CD4-positive, alpha-beta T cell (primary cell): ENCODE results near the gene TTYH3. TPM values are rescaled to one million over a fixed set of nuclear protein-coding genes. Genes with fewer than 3 reads are reported as not detected.
A peak's percentile ranks its signal among the peaks of the same experiment; 100 is the strongest.

ENCODE experiments used
- ATAC-seq: fragments of 200-7000 bp; cut with Tn5 transposase; one replicate; pipeline ENCODE4 v1.10.0; 2022; ENCODE audit warnings: mild to moderate bottlenecking; ENCODE audit not compliant: poor library complexity
- CTCF ChIA-PET: fragments of 350-600 bp; sonication (Branson Sonifier 250); formaldehyde crosslinking; loops from one replicate; lab custom pipeline; 2021; ENCODE audit warnings: antibody characterized with exemption, inconsistent platforms; lab: Charles Lee
- POLR2A ChIA-PET: fragments of 350-600 bp; sonication (Branson Sonifier 250); formaldehyde crosslinking; loops from one replicate; lab custom pipeline; 2021; ENCODE audit warnings: antibody characterized with exemption, inconsistent platforms; lab: Charles Lee
- DNase-seq, 14 experiments: peaks; one replicate each; pipeline ENCODE4 v3.0.0-alpha.2; 2013 to 2020; ENCODE audit warnings: mixed read lengths in 2 of 14
- H3K27ac ChIP-seq, 2 donors: one replicate each; pipeline versions ENCODE4 v1.5.1 to v1.7.0; 2013; ENCODE audit warnings: low read length in 2 of 2, low read depth in 1 of 2, mild to moderate bottlenecking in 1 of 2
- H3K27me3 ChIP-seq, 2 experiments: 1 replicate in 1 of 2; 2 replicates in 1 of 2; pipeline versions ENCODE4 v1.6.1 to v1.7.0; 2013; ENCODE audit warnings: low read length in 2 of 2, control low read depth in 1 of 2, mild to moderate bottlenecking in 1 of 2, moderate library complexity in 1 of 2; ENCODE audit not compliant: insufficient read depth in 2 of 2, control insufficient read depth in 1 of 2
- H3K36me3 ChIP-seq: one replicate; pipeline ENCODE4 v1.6.1; 2013; ENCODE audit warnings: low read length, control low read depth; ENCODE audit not compliant: insufficient read depth
- H3K4me1 ChIP-seq: one replicate; pipeline ENCODE4 v1.6.1; 2013; ENCODE audit warnings: low read length, control low read depth; ENCODE audit not compliant: insufficient read depth
- H3K4me3 ChIP-seq: one replicate; pipeline ENCODE4 v1.5.1; 2013; ENCODE audit warnings: mild to moderate bottlenecking, low read length, moderate library complexity
- H3K9me3 ChIP-seq, 2 experiments: 1 replicate in 1 of 2; 2 replicates in 1 of 2; pipeline versions ENCODE4 v1.6.1 to v1.7.0; 2013; ENCODE audit warnings: low read length in 2 of 2, mild to moderate bottlenecking in 2 of 2, control low read depth in 1 of 2, moderate library complexity in 1 of 2; ENCODE audit not compliant: control insufficient read depth in 1 of 2, insufficient read depth in 1 of 2
- H3K27ac Mint-ChIP-seq: one replicate; pipeline ENCODE4 v1.8.0; 2020; ENCODE audit warnings: mixed read lengths
- H3K27me3 Mint-ChIP-seq: one replicate; pipeline ENCODE4 v1.8.0; 2021; ENCODE audit warnings: mixed read lengths
- H3K36me3 Mint-ChIP-seq: one replicate; pipeline ENCODE4 v1.8.0; 2021; ENCODE audit warnings: low read depth, mixed read lengths
- H3K4me1 Mint-ChIP-seq: one replicate; pipeline ENCODE4 v1.8.0; 2021; ENCODE audit warnings: low read depth, mixed read lengths
- H3K4me3 Mint-ChIP-seq: one replicate; pipeline ENCODE4 v1.8.0; 2020; ENCODE audit warnings: mild to moderate bottlenecking, mixed read lengths
- H3K9me3 Mint-ChIP-seq: one replicate; pipeline ENCODE4 v1.8.0; 2020; ENCODE audit warnings: mixed read lengths
- CTCF ChIP-seq: fragments of 200-600 bp; IDR thresholded peaks from one replicate; pipeline ENCODE4 v1.8.0; 2022; ENCODE audit warnings: antibody characterized with exemption, mild to moderate bottlenecking
- intact Hi-C, 2 experiments: fragments of 100-400 bp; cut with DNase I in 1 of 2; cut with micrococcal nuclease in 1 of 2; formaldehyde crosslinking; loops; one replicate each; pipeline versions ENCODE4 v1.15.1 to v1.9.0; 2023 to 2025; cut with DNase I, micrococcal nuclease
- total RNA-seq, 174 experiments: library from RNA in 2 of 174; stranded (reverse) in 2 of 174; gene quantifications; one replicate each; pipeline ENCODE4 v1.2.3 and lab custom pipeline; 2021 to 2026

The TTYH3 gene
- total RNA-seq, 2 experiments from 2014 or later = 7.9 to 9.3 TPM

- H3K4me3 Mint-ChIP-seq = no peak overlapping the region
- no peaks in the 10 kb centered on the region for H3K9me3 Mint-ChIP-seq
- no peak for DNase-seq
- Histone ChIP-seq H3K27me3 (no peaks in the 10 kb centered on the region), H3K4me1 (peaks cover 45% of the 10 kb centered on the region), H3K9me3 (no peaks in the 10 kb centered on the region), H3K36me3 (no peaks in the 10 kb centered on the region), H3K4me3 (no peak overlapping the region), H3K27ac (no peak overlapping the region)
- H3K4me1 Mint-ChIP-seq = peaks cover 25% of the 10 kb centered on the region
- no peaks in the 10 kb centered on the region for H3K27me3 Mint-ChIP-seq
- ATAC-seq = no peak
- ChIA-PET POLR2A (interaction anchor here (0.6 to 3.7 kb wide), 3 partner anchors 10 to 384 kb away, joined by 3 to 29 read pairs (median 12); no protein-coding TSS in a partner anchor), CTCF (interaction anchor here (0.7 to 4.2 kb wide), 12 partner anchors 10 to 257 kb away, joined by 3 to 47 read pairs (median 4); no protein-coding TSS in a partner anchor)
- H3K36me3 Mint-ChIP-seq = no peaks in the 10 kb centered on the region
- intact Hi-C loops = loop anchor here (1.0 kb wide), 3 partner anchors 37 to 257 kb away; no protein-coding TSS in a partner anchor
- no peak for TF ChIP-seq CTCF
- H3K27ac Mint-ChIP-seq = no peak overlapping the region
Observed at GRCh38 chr7:2708547-2709310, 76.9 kb downstream of the TTYH3 start.

GRCh38 chr7:2709553-2710285 lies 77.9 kb downstream of the TTYH3 start:
- TF ChIP-seq CTCF = peak; percentile 92
- Mint-ChIP-seq H3K4me3 (peak overlapping the region; percentile 74), H3K27me3 (no peaks in the 10 kb centered on the region), H3K27ac (peak overlapping the region; percentile 82), H3K9me3 (no peaks in the 10 kb centered on the region), H3K4me1 (peaks cover 33% of the 10 kb centered on the region), H3K36me3 (no peaks in the 10 kb centered on the region)
- peak overlapping the region in 1 of 2 donors; percentile 9 for H3K27ac ChIP-seq
- intact Hi-C loops = loop anchor here (1.0 to 10.0 kb wide), 4 partner anchors 38 to 258 kb away; no protein-coding TSS in a partner anchor
- H3K9me3 ChIP-seq = no peaks in the 10 kb centered on the region
- peaks cover 49% of the 10 kb centered on the region for H3K4me1 ChIP-seq
- peak; percentile 79 for ATAC-seq
- CTCF ChIA-PET = interaction anchor here (0.6 to 4.2 kb wide), 20 partner anchors 9 to 1407 kb away, joined by 3 to 47 read pairs (median 4); no protein-coding TSS in a partner anchor
- H3K27me3 ChIP-seq = no peaks in the 10 kb centered on the region
- H3K36me3 ChIP-seq = no peaks in the 10 kb centered on the region
- peak; percentile 61 to 88 (median 77) for DNase-seq
- peak overlapping the region; percentile 48 for H3K4me3 ChIP-seq
- POLR2A ChIA-PET = interaction anchor here (0.6 to 3.7 kb wide), 7 partner anchors 9 to 383 kb away, joined by 3 to 29 read pairs (median 6); no protein-coding TSS in a partner anchor

GRCh38 chr7:2710286-2710655 lies 78.5 kb downstream of the TTYH3 start:
- ChIA-PET CTCF (interaction anchor here (0.6 to 4.2 kb wide), 18 partner anchors 9 to 1407 kb away, joined by 3 to 47 read pairs (median 4); no protein-coding TSS in a partner anchor), POLR2A (interaction anchor here (0.9 to 3.7 kb wide), 7 partner anchors 8 to 199 kb away, joined by 3 to 29 read pairs (median 6); no protein-coding TSS in a partner anchor)
- peaks cover 54% of the 10 kb centered on the region for H3K4me1 ChIP-seq
- H3K27ac ChIP-seq = no peak overlapping the region
- Mint-ChIP-seq H3K27me3 (no peaks in the 10 kb centered on the region), H3K4me3 (peak overlapping the region; percentile 74), H3K9me3 (no peaks in the 10 kb centered on the region), H3K36me3 (no peaks in the 10 kb centered on the region), H3K4me1 (peaks cover 39% of the 10 kb centered on the region), H3K27ac (peak overlapping the region; percentile 82)
- H3K36me3 ChIP-seq = no peaks in the 10 kb centered on the region
- H3K27me3 ChIP-seq = no peaks in the 10 kb centered on the region
- peak; percentile 37 for ATAC-seq
- H3K9me3 ChIP-seq = peaks cover 0 to 4% of the 10 kb centered on the region in 2 experiments
- H3K4me3 ChIP-seq = peak overlapping the region; percentile 48
- TF ChIP-seq CTCF = no peak
- intact Hi-C loops = loop anchor here in 1 of 2 experiments (10.0 kb wide), 1 partner anchor 145 kb away; no protein-coding TSS in a partner anchor
- DNase-seq = peak in 13 of 14 experiments; percentile 20 to 84 (median 52)
